GM23248 (cell line): ENCODE measurements around the gene MSMO1.

Experiments used
- EZH2 ChIP-seq: fragments of 200-600 bp; sonication (generic); IDR thresholded peaks from 2 replicates; pipeline ENCODE4 v1.6.1; 2018; ENCODE audit warnings: antibody characterized with exemption, mild to moderate bottlenecking; ENCODE audit not compliant: insufficient read depth, poor library complexity, severe bottlenecking
- EZH2phosphoT487 ChIP-seq: fragments of 200-600 bp; sonication (generic); IDR thresholded peaks from 2 replicates; pipeline ENCODE4 v1.6.1; 2018; ENCODE audit warnings: antibody characterized with exemption, moderate library complexity, mild to moderate bottlenecking, low read depth; ENCODE audit not compliant: insufficient read depth

- TF ChIP-seq EZH2: no peak
- TF ChIP-seq EZH2phosphoT487: no peak
Observed at GRCh38 chr4:165326831-165327210, 648 bp upstream of the MSMO1 start.
